Large intestine (tissue), 1 donor: ENCODE measurements around the gene DPM2. TPM values are rescaled to one million over a fixed set of nuclear protein-coding genes. Genes with fewer than 3 reads are reported as not detected.

Source experiments
- polyA plus RNA-seq: library from polyadenylated mRNA; unstranded; fragments of 120-200 nt; gene quantifications from one replicate; pipeline ENCODE4 v1.2.1, GENCODE V29; 2013

DPM2 gene
- polyA plus RNA-seq, 1 donor = 33.2 TPM

Other genes with a start within 250 kb of the DPM2 start
- 0.84 TPM for gene CFAP157, start 230.9 kb downstream of the DPM2 start, polyA plus RNA-seq
- 9.3 TPM for gene PTRH1, start 222.2 kb downstream of the DPM2 start, polyA plus RNA-seq
- 0.03 TPM for gene TTC16, start 221.8 kb downstream of the DPM2 start, polyA plus RNA-seq
- 16.5 TPM for gene TOR2A, start 202.6 kb downstream of the DPM2 start, polyA plus RNA-seq
- 7.4 TPM for gene SH2D3C, start 159.2 kb downstream of the DPM2 start, polyA plus RNA-seq
- gene CDK9, start 151.8 kb downstream of the DPM2 start, polyA plus RNA-seq = 57.4 TPM
- gene FPGS, start 135.0 kb downstream of the DPM2 start, polyA plus RNA-seq = 33.5 TPM
- gene ENG, start 83.2 kb downstream of the DPM2 start, polyA plus RNA-seq = 21.6 TPM
- 20.6 TPM for gene AK1, start 60.2 kb downstream of the DPM2 start, polyA plus RNA-seq
- gene ST6GALNAC6, start 38.3 kb downstream of the DPM2 start, polyA plus RNA-seq = 14.4 TPM
- 10.4 TPM for gene ST6GALNAC4, start 20.8 kb downstream of the DPM2 start, polyA plus RNA-seq
- gene PIP5KL1, start 7.1 kb downstream of the DPM2 start, polyA plus RNA-seq = 0.79 TPM
- 55.2 TPM for gene EEIG1, start 43.1 kb upstream of the DPM2 start, polyA plus RNA-seq
- 7.9 TPM for gene NAIF1, start 129.5 kb upstream of the DPM2 start, polyA plus RNA-seq
- gene SLC25A25, start 130.4 kb upstream of the DPM2 start, polyA plus RNA-seq = 19.4 TPM
- gene PTGES2, start 189.9 kb upstream of the DPM2 start, polyA plus RNA-seq = 59.1 TPM
- gene LCN2, start 211.6 kb upstream of the DPM2 start, polyA plus RNA-seq = 0.93 TPM
- 39.7 TPM for gene BBLN, start 222.4 kb upstream of the DPM2 start, polyA plus RNA-seq